ENCODE measurements around the gene REEP3. TPM values are rescaled to one million over a fixed set of nuclear protein-coding genes. Genes with fewer than 3 reads are reported as not detected.

REEP3 gene
- total RNA-seq, 1 donor from 2014 or later, result 53.4 TPM

DNA sequence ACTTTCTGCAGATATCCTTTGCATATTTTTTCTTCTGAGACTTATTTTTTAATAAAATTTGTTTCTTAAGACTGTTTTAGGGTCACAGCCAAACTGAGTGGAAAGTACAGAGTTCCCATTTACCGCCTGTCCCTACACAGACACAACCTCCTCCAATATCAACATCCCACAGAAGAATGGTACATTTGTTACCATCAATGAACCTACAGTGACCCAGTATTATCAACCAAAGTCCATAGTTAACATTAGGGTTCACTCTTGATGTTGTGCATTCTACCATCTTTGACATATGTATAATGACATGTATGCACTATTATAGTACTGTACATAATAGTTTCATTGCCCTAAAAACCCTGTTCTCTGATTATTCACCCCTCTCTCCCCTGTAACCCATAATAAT, 14.6 kb upstream of the REEP3 start:
- DNase-seq (ENCODE audit: low spot score), result no peak

DNA sequence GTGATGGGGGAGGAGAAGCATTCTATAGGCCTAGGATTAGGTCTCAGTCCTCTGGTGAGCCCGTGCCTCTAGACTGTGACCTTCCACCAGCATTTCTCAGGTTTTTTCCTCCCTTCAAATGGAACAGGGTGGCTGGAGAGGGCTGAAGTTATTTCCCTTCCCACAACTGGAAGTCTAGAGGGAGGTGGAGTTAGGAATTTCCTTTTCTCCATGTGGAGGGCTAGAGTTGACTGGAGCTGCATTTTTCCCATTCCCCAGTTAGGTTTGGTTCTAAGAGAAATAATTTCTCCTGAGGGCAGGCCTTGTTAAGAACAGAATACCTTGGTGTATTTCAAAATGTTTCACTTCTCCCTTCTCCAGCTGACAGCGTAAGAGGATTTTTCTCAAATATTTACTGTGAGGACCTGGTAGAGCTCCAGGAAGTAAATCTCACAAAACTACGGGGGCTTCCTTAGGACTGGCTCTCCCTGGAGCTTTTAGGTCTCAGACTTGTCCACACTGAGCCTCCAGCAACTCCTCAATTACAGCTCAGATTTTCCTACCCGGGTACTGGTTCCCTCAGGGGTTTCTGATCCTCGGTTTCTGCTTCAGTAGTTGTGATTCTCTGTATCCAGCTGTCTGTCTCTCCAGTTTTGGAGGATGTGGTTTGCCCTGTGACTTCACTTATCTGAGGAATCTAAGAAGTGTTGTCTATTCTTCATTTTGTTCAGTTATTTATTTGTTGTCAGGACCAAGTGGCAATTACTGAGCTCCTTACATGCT, 6.0 kb upstream of the REEP3 start:
- no peak for DNase-seq (ENCODE audit: low spot score)

DNA sequence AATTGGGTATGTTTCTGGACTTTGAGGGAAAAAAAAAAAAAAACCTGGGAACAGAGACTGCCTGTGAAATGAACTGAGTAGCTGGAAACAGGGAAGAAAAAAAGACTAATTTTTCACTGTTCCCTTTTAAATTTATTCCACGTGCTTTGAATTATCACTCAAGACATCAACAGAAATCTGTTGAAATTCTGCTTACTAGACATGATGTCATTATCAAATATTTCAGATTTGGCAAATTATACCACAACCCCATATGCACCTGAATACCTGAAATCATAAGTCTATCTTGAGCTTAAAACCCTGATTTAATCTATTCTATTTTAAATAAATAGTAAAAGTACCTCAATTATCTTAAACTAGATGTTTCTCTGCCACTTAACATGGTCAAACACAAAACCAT, 5.0 kb upstream of the REEP3 start:
- DNase-seq (ENCODE audit: low spot score), result no peak

DNA sequence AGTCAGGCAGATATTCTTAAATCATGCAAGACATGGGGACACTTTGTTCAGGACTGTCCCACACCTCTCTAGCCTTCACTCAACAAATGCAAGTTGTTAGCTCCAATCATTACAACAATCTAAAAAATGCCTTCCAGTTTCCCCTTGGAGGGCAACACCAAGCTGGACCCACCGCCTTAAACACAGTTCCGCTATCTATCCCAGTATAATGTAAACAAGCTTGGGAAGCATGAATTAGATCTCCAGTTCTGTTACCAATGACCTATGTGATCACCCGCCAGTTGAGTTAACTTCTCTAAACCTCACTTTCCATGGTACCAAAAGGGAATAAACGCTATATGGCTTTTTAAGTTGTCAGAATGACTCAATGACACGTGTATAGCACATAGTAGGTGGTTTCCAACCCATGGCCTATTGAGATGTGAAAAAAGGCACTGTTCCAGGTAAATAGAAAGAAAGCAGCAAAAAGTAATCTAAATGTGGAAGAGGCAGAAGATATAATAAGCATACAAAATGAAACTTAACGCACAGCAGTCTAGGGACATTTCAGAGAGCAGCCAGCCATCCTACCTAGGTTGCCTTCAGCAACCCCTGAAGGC, 2.4 kb upstream of the REEP3 start:
- DNase-seq (ENCODE audit: low spot score), result no peak

DNA sequence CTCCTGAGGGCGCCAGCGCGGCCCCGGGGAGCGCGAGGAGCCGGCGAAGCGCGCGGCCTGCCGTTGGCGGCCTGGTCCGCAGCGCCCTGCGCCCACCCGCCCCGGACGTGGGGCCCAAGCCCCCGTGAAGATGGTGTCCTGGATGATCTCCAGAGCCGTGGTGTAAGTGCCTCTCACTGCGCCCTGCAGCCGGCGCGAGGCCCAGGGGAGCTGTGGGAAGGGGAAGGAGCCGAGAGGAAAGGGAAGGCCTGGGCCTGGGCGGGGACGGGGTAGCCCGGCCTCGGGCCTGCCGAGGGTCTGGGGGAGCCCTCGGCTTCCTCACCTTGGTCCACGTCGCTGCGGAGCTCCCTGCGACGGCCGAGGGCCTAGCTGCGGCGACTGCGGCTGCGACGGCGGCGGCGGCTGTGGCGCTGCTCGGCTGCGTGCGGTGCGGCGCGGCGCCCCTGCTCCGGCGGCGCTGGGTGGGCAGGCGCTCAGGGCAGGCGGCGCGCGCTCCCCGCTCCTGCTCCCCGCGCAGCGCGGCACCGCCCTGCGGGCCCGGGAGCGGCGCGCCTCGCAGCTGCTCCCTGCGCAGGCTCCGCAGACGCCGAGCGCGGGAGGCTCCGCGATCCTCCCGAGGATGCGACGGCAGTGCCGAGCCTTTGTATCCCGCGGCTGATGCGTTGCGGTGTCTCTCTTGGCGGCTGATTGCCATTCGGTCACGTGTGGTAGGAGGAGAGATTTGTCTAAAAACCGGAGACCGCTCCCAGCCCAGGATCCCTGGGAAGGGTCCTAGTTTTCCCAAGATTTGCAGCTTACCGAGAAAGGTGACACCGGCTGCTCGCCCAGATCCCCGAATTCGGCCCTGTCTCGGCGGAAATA, 445 bp downstream of the REEP3 start:
- DNase-seq (ENCODE audit: low spot score), result peak; percentile 57

DNA sequence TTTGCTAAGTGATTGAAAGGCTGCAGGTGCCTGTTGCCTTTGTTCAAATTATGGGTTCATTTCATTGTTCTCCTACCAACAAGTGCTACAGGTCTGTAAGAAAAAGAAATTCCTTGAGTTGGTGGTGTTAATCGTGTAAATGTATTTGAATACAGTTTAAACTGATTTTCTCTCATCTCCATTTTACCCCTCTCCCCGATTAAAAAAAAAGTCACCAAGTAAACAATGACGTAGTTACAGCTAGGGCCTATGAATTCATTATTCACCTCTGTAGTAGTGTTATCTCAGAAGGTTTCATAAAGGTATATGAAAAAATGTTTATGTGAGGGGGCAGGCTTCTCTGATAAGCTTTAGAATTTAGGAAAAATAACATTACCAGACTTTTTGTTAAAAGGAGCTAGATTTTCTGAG, 1.1 kb downstream of the REEP3 start:
- DNase-seq (ENCODE audit: low spot score), result no peak

DNA sequence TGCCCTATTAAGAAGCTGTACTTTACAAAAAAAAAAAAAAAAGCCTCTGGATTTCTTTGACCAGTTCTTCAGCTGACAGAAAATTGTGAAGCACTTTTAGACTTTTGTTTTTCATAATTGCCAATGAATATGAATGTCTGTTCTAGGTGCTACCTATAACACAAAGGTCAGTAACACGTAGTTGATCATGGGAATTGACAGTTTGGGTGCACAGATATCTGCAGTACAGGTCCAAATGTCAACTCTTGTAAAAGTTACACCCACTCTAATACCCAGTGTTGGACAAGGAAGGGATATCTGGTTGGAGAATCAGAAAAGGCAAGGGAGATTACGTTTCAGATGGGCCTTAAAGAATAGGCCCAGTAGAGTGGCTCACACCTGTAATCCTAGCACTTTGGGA, 1.8 kb downstream of the REEP3 start:
- no peak for DNase-seq (ENCODE audit: low spot score)

DNA sequence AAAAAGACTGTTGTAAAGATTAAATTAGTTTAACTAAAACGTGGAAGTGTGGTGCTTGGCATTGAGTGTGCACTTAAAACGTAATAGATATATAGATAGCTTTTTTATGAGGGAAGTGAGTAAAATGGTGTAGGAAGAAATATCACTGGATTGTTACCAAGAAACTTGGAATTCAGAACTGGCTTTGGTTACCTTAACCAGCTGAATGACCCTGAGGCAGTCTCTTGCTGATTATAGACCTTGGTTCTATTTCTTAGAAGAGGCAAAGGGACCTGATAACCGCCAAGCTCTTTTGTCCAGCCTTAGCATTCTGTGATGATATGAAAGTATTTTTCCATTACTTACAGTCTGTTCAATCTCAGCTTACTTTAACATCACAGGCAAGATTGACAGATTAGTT, 3.8 kb downstream of the REEP3 start:
- no peak for DNase-seq (ENCODE audit: low spot score)

DNA sequence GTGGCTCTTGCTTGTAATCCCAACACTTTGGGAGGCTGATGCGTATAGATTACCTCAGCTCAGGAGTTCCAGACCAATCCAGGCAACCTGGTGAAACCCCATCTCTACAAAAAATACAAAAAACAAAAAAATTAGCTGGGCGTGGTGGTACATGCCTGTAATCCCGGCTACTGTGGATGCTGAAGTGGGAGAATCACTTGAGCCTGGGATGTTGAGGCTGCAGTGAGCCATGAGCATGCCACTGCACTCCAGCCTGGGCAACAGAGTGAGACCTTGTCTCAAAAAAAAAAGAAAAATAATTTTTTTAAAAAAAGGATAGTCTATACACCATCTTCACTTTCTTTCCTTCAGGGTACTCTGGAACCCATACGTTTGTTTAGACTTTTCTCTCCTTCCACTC, 6.2 kb downstream of the REEP3 start:
- DNase-seq (ENCODE audit: low spot score), result no peak

DNA sequence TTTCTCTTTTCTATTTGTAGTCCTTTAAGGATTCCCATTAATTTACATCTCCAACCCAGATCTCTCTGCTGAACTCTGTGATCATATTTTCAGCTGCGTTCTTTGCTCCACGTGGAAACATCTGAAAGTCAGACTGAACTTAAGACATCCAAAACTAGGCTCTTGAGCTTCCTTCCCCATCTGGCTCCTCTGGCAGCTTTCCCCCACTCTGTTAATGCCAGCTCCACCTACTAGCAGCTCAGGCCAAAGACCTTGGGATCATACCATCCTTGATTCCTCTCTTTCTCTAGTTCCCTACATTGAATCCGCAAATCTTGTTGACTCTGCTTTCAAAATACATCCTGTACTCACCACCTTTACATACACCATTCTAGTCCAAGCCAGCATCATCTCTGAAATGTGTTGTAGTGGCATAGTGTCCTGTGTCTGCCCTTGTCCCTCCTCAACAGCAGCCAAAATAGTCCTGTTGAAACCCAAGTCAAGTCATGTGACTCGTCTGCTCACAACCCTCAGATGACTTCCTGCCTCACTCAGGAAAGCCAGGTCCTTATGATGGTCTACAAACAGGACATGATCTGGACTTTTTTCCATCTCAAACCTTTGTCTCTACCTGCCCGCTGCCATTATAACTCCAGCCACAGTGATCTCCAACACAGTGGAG, 7.0 kb downstream of the REEP3 start:
- no peak for DNase-seq (ENCODE audit: low spot score)

DNA sequence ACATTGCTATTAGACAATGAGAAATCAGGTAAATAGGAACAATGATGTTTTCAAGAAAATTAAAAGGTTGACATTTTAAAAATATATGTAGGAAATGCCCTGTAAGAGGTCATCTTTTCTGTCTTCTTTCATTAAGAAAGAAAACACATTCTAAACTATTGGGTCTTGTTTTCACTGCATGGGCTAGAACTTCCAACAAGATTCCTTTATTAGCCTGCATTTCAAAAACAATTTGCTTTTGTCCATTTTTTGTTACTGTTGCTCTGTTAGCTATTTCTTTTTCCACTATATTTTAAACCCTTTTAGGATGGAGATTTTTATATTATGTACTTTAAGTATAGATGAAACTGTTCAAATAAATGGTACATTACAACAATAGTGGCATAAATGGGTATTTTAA, 9.2 kb downstream of the REEP3 start:
- DNase-seq (ENCODE audit: low spot score), result no peak

DNA sequence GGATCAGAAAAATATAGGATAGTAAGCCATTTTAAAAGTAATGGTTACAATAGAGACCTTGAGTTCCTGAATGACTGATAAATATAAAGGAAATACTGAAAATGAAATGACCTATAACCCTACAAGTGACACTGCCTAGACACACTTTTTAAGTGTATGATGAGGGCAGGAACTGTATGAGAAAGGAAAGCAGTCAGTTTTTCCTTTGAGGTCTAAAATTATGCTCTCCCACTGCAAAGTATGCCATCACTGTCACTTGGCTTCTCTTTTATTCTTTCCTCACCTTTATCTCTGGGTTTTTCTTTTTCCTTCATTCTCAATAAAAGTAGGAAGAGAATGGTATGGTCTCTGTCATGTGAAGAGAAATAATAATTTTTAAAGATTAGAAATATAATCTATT, 13.5 kb downstream of the REEP3 start:
- DNase-seq (ENCODE audit: low spot score), result no peak

DNA sequence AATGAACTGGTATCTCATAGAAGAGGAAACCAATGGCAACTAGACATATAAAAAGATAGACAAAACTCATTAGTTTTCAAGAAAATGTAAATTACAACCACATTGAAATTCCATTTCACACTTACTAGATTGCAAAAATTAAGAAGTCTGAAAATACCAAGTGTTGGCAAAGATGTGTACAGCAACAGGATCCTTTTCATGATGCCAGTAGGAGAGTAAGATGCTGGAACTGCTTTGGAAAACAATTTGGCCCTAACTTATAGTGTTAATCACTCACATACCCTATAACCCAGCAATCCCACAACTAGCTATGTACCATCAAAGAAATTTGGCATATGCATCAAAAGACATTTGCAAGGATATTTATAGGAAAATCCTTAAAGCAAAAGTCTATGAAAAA, 15.5 kb downstream of the REEP3 start:
- no peak for DNase-seq (ENCODE audit: low spot score)

DNA sequence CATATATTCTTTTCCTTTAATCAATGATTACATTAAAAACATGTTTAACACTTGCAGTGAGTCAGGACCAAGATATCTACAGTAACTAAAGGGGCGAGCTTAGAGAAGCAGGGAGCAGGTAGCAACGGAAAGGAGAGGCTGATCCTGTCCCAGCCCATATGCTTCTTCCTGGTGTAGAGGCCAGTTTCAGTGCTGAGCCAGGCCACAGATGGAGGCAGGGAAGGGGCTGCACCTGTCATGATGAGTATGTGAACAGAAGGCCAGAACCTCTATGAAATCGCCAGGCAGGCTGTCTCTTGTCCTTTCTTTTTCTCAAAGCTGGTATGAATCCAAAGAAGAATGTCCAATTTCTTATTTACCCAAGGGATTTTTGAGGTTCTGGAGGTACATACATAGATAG, 16.3 kb downstream of the REEP3 start:
- DNase-seq (ENCODE audit: low spot score), result no peak

DNA sequence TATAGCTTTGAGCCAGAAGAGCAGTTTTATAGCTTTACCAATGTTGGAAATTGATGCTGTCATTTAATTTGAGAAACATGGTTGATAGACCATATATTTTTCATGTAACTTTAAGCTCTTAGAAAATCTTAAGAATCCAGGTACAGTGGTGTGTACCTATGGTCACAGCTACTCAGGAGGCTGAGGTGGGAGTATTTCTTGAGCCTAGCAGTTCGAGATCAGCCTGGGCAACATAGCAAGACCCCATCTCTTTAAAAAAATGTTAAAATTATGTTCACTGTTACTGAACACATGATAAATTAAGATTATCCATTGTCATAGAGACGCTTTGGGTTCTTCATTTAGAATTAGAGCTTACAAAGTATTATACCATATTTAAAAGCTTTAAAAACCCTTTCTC, 18.2 kb downstream of the REEP3 start:
- no peak for DNase-seq (ENCODE audit: low spot score)

DNA sequence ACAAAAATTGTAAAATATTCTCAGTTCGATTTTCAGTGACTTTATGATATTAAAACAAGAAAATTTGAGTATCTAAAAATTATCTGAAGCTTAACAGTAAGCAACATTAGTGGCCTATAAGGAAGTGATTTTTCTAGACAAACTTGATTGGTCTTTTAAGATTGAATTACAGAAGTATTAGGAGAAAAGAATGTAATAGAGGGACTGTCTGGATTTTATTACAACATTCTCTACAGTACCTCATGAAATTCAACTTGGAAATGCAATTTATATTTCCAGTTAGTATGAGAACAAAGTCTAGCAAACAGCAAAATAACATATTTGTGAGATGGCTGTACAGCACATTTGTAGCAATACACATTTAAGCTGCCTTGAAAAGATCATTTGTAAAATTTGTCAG, 18.8 kb downstream of the REEP3 start:
- no peak for DNase-seq (ENCODE audit: low spot score)

DNA sequence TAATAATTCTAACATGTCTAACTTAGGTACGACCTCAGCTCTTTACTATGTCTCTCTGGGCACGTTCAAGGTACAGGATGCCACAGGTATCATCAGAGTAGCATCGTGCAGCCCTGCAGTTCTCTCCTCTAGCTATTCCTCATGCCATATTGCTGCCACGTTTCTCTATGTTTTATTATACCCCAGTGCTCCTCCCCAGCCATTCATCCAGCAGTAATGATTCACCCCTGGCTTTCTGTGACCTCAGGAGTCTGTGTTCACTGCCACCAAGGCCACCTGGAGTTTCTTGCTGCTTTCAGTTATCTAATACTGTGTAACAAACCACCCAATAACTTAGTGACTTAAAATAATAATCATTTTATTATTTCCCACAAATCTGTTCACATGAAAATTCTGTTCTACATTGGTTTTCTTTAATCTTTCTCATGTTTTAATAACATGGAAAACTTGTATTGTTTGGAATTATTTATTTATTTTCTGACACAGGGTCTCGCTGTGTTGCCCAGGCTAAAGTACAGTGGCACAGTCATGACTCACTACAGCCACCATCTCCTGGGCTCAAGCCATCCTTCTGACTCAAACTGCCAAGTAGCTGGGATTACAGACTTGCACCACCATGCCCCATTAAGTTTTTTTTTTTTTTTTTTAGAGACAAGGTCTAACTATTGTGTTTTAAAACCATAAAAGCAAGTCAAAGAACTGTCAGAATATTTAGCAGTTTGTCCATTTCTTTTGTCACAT, 21.8 kb downstream of the REEP3 start:
- DNase-seq (ENCODE audit: low spot score), result no peak

DNA sequence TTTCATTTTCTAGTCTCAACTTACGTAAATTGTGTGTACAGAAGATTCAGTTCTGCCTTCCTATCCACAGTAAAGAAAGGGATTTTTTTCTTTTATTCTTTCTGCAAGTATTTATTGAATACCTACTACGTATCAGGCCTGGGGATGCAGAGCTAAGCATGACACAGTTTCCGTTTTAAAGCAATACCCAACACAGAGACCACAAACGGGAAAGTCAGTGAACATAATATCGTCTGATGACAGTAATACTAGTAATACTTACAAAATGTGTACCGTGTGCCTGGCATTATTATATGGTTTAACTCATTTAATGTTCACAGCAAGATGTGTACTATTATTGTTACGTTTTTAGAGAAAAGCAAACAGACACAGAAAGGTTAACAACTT, 22.4 kb downstream of the REEP3 start:
- DNase-seq (ENCODE audit: low spot score), result no peak

DNA sequence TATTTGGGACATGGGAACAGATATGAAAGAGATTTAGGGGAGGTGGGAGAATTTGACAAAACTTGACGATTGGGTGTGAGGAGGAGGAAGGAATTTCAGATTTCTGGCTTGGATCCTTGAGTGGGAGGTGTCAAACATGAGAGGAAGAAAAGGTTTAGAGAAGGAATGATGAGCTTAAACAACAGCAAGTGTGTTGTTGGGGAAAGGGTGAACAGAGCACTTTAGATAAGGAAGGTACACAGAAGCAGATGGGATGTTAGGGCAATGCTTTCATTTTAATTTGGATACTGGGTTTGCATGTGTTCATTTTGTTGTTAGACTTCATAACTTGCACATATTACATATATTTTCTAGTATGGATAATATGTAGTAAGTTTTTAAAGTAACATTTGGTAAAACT, 23.2 kb downstream of the REEP3 start:
- no peak for DNase-seq (ENCODE audit: low spot score)

DNA sequence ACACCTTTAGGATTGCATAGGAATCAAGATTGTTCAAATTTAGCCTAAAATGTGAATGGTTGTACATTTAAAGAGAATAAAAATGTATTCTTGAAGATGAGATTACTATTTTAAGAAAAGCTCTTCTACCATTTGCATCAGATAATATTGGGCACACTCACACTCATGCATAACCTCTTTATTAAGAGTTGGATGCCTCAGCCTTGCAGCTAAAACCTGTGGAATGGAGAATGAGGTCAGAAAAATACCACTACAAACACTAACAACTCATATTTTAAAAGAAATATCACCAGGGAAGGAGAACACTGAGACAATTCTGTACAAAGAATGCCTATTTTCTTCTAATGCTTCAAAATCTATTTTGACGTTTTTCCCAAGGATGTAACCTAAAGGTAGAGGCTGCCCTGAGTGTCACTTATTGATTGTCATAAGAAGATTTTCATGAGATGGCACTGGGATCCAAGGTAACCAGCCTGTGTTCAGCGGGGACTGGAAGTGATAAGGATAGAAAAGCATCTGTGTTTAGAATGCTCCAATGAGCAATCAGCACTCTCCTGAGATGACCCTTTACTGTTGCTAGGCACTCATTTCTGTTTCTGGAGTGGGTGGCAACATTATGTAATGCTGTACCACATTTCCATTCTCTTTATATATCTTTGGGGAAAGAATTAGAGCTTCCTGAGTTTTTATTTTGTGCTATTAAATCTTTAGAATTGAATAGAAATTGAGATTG, 26.6 kb downstream of the REEP3 start:
- DNase-seq (ENCODE audit: low spot score), result no peak

DNA sequence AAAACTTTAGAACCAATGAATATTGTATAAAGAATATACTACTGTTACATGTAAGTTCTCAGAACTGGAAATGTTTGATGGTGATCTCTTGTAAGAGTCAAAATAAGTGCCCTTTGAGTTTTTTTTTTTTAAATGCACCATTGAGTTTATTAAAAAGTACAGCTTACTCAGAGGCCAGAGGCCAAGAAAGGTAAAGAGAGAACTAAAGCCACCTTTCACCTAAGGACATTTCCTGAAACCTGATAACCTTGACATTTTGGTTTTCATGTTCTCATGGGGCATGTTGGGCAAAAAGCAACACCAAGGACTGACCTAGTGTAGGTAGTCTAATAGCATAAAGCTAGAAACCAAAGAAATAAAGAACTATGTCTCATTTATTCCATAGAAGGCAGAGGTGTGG, 27.7 kb downstream of the REEP3 start:
- no peak for DNase-seq (ENCODE audit: low spot score)

Data from mucosa of gallbladder (tissue), 1 donor.